Stomach (tissue), 4 donors: ENCODE results near the gene CUX1.

Experiments
- POLR2A ChIP-seq, 4 donors: fragments of 450-650 bp; IDR thresholded peaks; one replicate each; pipeline ENCODE4 v1.6.1; 2016; ENCODE audit warnings: antibody characterized with exemption in 4 of 4, control low read depth in 2 of 4, mild to moderate bottlenecking in 1 of 4, moderate library complexity in 1 of 4
- TF ChIP-seq, protein P1 (sequence below), 7 experiments: fragments of 450-650 bp in 4 of 7; fragments of 200-600 bp in 3 of 7; sonication (generic) in 3 of 7; IDR thresholded peaks; one replicate each; pipeline ENCODE4 v1.5.1; 2016 to 2019; ENCODE audit warnings: antibody characterized with exemption in 7 of 7, control low read depth in 2 of 7, mild to moderate bottlenecking in 1 of 7

- TF ChIP-seq, protein P1, sequence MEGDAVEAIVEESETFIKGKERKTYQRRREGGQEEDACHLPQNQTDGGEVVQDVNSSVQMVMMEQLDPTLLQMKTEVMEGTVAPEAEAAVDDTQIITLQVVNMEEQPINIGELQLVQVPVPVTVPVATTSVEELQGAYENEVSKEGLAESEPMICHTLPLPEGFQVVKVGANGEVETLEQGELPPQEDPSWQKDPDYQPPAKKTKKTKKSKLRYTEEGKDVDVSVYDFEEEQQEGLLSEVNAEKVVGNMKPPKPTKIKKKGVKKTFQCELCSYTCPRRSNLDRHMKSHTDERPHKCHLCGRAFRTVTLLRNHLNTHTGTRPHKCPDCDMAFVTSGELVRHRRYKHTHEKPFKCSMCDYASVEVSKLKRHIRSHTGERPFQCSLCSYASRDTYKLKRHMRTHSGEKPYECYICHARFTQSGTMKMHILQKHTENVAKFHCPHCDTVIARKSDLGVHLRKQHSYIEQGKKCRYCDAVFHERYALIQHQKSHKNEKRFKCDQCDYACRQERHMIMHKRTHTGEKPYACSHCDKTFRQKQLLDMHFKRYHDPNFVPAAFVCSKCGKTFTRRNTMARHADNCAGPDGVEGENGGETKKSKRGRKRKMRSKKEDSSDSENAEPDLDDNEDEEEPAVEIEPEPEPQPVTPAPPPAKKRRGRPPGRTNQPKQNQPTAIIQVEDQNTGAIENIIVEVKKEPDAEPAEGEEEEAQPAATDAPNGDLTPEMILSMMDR (IDR thresholded peaks at IDR 0.05) = no peak
- no peak for TF ChIP-seq POLR2A (IDR thresholded peaks at IDR 0.05)
Measured at GRCh38 chr7:102165136-102165535, 347.7 kb downstream of the CUX1 start.
